Lower lobe of right lung (tissue), 2 donors: Measurements from ENCODE around the gene C9orf78. TPM values are rescaled to one million over a fixed set of nuclear protein-coding genes. Genes with fewer than 3 reads are reported as not detected.

ENCODE experiments used
- ATAC-seq, 2 donors: fragments of 200-7000 bp; cut with Tn5 transposase; one replicate each; pipeline ENCODE4 v1.9.1; 2020 to 2022; ENCODE audit warnings: mild to moderate bottlenecking in 2 of 2, moderate library complexity in 2 of 2
- DNase-seq: peaks from one replicate; pipeline ENCODE4 v3.0.0-alpha.2; 2020
- H3K27ac ChIP-seq: fragments of 200-600 bp; one replicate; pipeline ENCODE4 v1.8.0; 2022
- H3K27me3 ChIP-seq: fragments of 200-600 bp; one replicate; pipeline ENCODE4 v1.8.0; 2022; ENCODE audit warnings: low read depth
- H3K36me3 ChIP-seq: fragments of 200-600 bp; one replicate; pipeline ENCODE4 v1.8.0; 2022; ENCODE audit warnings: mild to moderate bottlenecking
- H3K4me1 ChIP-seq: fragments of 200-600 bp; one replicate; pipeline ENCODE4 v1.8.0; 2022
- H3K4me3 ChIP-seq: fragments of 200-600 bp; one replicate; pipeline ENCODE4 v1.8.0; 2022; ENCODE audit warnings: mild to moderate bottlenecking
- H3K9me3 ChIP-seq: fragments of 200-600 bp; one replicate; pipeline ENCODE4 v1.8.0; 2022
- intact Hi-C: fragments of 100-400 bp; cut with DNase I; formaldehyde crosslinking; loops from one replicate; pipeline ENCODE4 v1.11.0; 2022
- total RNA-seq: library from RNA; stranded (reverse); fragmentation: NEBNext Ultra II Directional; extraction: Animal tissue kit (Norgen Biotek cat#: 25700); gene quantifications from one replicate; pipeline ENCODE4 v1.2.1, GENCODE V29; 2021
- TF ChIP-seq, protein P1 (sequence below): fragments of 200-600 bp; IDR thresholded peaks from one replicate; pipeline ENCODE4 v1.8.0; 2022; ENCODE audit warnings: antibody characterized with exemption, mild to moderate bottlenecking
- donor health status: DM: no; HTN: yes; CAD: no; lungs with severe emphysema.

The C9orf78 gene
- total RNA-seq, 1 donor from 2014 or later: 42.0 TPM

DNA sequence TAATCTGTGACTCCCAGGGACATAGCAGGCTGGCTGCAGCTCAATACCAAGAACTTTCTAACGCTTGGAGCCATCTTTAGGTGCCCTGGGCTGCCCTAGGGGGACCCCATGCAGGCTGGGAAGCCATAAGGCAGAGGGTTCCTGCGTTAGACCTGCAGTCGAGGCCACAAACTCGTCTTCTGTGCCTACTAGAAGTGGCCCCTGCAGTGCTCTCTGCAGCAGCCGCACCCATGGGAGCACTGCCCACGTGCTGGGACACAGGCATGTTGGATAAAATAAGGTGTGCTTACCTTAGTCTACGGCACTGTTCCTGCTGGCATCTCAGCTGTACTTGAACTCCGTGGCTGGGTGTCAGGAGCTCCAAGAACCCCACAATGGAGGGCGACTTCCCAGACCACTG is 22.7 kb downstream of the C9orf78 start:
- Histone ChIP-seq H3K36me3 (peaks cover 97% of the 10 kb centered on the region), H3K9me3 (no peaks in the 10 kb centered on the region), H3K27me3 (no peaks in the 10 kb centered on the region), H3K27ac (no peak overlapping the region), H3K4me3 (no peak overlapping the region), H3K4me1 (no peaks in the 10 kb centered on the region)
- DNase-seq: no peak
- intact Hi-C loops: no loop called here
- TF ChIP-seq, protein P1, sequence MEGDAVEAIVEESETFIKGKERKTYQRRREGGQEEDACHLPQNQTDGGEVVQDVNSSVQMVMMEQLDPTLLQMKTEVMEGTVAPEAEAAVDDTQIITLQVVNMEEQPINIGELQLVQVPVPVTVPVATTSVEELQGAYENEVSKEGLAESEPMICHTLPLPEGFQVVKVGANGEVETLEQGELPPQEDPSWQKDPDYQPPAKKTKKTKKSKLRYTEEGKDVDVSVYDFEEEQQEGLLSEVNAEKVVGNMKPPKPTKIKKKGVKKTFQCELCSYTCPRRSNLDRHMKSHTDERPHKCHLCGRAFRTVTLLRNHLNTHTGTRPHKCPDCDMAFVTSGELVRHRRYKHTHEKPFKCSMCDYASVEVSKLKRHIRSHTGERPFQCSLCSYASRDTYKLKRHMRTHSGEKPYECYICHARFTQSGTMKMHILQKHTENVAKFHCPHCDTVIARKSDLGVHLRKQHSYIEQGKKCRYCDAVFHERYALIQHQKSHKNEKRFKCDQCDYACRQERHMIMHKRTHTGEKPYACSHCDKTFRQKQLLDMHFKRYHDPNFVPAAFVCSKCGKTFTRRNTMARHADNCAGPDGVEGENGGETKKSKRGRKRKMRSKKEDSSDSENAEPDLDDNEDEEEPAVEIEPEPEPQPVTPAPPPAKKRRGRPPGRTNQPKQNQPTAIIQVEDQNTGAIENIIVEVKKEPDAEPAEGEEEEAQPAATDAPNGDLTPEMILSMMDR: no peak
- ATAC-seq: no peak

DNA sequence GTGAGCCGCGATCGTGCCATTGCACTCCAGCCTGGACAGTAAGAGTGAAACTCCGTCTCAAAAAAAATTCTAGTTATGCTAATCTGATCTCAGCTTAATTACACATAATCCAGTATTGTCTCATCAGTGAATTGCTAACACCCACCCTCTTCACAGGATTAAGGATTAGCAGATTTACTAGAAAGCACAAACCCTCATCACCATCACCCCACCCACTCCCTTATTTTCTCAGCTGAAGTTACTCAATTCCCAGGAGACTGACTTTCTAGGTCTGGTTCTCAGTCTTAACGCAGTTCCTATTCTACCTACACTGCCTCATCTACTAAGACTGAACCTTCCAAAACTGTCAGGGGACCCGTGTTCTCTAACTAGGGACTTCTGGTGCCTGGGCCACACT is 23.1 kb downstream of the C9orf78 start:
- DNase-seq: no peak
- H3K36me3 ChIP-seq: peaks cover 97% of the 10 kb centered on the region
- no peaks in the 10 kb centered on the region for H3K9me3 ChIP-seq
- no peak overlapping the region for H3K4me3 ChIP-seq
- H3K4me1 ChIP-seq: no peaks in the 10 kb centered on the region
- H3K27me3 ChIP-seq: no peaks in the 10 kb centered on the region
- ATAC-seq: no peak
- H3K27ac ChIP-seq: no peak overlapping the region
- intact Hi-C loops: no loop called here
- TF ChIP-seq, protein P1: no peak

DNA sequence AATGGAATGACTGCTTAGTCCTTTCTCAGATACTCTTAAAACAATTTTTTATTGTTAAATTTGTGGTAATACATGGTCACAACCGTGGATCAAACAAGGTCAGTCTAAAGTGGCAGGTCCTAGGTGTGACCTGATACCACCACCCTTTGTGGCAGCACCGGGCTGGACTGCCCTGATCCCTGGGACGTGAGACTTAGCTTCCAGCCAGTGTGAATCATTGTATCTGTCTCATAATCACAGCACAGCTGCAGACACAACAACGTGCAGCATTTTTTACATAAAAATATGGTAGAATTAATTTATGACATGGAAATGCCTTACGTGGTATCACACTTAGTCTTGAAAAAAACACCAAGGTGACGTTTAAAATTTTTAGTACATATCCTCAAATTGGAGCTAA is 24.3 kb downstream of the C9orf78 start:
- no peak for DNase-seq
- intact Hi-C loops: no loop called here
- Histone ChIP-seq H3K9me3 (no peaks in the 10 kb centered on the region), H3K36me3 (peaks cover 92% of the 10 kb centered on the region), H3K4me1 (peaks cover under 1% of the 10 kb centered on the region), H3K4me3 (no peak overlapping the region), H3K27ac (no peak overlapping the region), H3K27me3 (no peaks in the 10 kb centered on the region)
- TF ChIP-seq, protein P1: no peak
- no peak for ATAC-seq

DNA sequence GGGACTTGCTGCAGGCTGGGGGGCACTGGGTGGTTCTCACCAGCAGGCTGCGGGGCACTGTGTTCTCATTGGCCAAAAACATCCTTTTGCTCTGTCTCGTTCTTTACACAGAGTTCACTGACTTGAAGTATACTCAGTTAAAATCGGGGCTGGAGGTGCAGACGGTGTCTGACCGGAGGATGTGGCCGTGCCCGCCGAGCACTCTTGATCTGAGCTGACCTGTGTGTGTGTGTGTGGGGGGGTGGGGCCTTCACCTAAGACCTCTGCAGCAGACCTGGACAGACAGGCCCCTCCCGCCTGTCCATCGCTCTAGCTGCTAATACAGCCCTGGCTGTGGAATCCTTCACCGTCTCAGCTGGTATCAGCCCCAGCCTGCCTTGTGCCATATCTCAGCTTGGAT is 25.0 kb downstream of the C9orf78 start:
- no peak for ATAC-seq
- H3K4me1 ChIP-seq: peaks cover 8% of the 10 kb centered on the region
- intact Hi-C loops: no loop called here
- no peak overlapping the region for H3K27ac ChIP-seq
- H3K9me3 ChIP-seq: no peaks in the 10 kb centered on the region
- no peak for DNase-seq
- TF ChIP-seq, protein P1: no peak
- no peak overlapping the region for H3K4me3 ChIP-seq
- no peaks in the 10 kb centered on the region for H3K27me3 ChIP-seq
- H3K36me3 ChIP-seq: peaks cover 85% of the 10 kb centered on the region

DNA sequence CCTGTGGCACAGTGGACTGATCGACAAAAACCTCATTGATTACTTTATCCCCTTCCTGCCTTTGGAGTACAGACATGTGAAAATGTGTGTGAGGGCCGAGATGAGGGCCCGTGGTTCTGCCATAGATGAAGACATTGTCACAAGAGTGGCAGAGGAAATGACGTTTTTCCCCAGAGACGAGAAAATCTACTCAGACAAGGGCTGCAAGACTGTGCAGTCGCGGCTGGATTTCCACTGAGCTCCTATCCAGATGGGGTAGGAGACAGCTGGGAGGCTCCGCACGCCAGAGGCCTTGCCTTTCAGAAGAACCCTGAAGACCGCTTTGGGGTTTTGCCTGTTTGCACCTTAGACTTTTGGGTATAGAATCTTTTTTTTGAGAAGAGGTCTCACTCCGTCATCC is 25.7 kb downstream of the C9orf78 start:
- Histone ChIP-seq H3K9me3 (no peaks in the 10 kb centered on the region), H3K27me3 (no peaks in the 10 kb centered on the region), H3K4me3 (no peak overlapping the region), H3K36me3 (peaks cover 77% of the 10 kb centered on the region), H3K27ac (no peak overlapping the region), H3K4me1 (peaks cover 9% of the 10 kb centered on the region)
- TF ChIP-seq, protein P1: no peak
- no peak for DNase-seq
- intact Hi-C loops: no loop called here
- no peak for ATAC-seq

DNA sequence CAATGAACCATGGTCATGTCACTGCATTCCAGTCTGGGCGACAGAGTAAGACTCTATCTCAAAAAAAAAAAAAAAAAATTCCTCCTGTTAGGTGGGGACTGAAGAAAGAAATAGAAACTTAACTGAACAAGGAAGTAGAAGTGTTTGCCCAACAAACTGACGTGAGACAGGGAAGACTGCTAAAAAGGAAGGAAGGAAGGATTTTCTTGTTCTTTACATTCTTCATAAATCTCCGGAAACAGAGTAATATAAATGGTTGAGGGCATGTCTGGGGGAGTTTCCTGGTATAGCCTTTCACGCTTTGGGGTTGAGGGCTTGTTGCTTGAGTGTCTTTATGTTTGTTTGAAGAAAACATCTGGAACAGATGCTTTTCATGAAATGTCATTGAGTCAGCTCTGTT is 29.0 kb downstream of the C9orf78 start:
- DNase-seq (no peak), ATAC-seq (no peak)
- intact Hi-C loops: no loop called here
- no peak overlapping the region for H3K4me3 ChIP-seq
- TF ChIP-seq, protein P1: no peak
- H3K36me3 ChIP-seq: peaks cover 44% of the 10 kb centered on the region
- H3K4me1 ChIP-seq: peaks cover 17% of the 10 kb centered on the region
- no peaks in the 10 kb centered on the region for H3K9me3 ChIP-seq
- no peak overlapping the region for H3K27ac ChIP-seq
- no peaks in the 10 kb centered on the region for H3K27me3 ChIP-seq
